ENCODE data around the gene ARID1B. TPM values are rescaled to one million over a fixed set of nuclear protein-coding genes. Genes with fewer than 3 reads are reported as not detected.

The ARID1B gene
- total and polyA plus RNA-seq, 8 donors = 67.6 to 102 (median 99.0) TPM

DNA sequence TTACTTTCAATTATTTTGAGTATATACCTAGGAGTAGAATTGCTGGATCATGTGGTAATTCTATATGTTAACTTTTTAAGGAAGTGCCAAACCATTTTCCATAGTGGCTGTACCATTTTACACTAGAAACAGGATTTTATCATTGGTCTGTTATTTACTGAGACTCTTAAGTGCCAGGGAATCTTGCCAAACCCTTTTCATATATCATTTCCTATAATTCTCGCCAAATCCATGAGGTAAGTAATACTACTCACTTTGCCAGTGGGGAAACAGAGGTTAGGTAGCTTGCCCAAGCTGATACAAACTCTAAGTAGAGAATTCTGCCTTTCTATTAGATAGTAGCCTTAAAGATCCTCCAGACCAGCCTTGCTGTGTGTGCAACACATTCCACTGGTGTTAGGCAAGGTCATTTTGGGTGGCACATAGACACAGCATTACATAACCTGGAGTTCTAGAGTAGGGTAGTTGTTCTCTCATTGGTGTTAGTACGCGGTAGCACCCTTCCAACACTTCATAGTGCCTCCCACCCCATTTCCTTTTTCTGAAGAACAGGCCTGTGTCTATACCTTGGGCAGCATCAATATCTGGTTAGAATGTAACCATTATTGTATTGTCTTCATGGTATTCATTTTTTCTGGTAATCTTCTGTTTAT is 65.5 kb downstream of the ARID1B start:
- Histone ChIP-seq H3K4me1 (peaks cover 0 to 77% of the 10 kb centered on the region in 2 donors), H3K9me3 (no peaks in the 10 kb centered on the region), H3K27ac (no peak overlapping the region), H3K36me3 (no peaks in the 10 kb centered on the region), H3K27me3 (no peaks in the 10 kb centered on the region), H3K4me3 (no peak overlapping the region)
- intact Hi-C loops (cut with DNase I) = no loop called here
- DNase-seq = no peak
- TF ChIP-seq, protein P1, sequence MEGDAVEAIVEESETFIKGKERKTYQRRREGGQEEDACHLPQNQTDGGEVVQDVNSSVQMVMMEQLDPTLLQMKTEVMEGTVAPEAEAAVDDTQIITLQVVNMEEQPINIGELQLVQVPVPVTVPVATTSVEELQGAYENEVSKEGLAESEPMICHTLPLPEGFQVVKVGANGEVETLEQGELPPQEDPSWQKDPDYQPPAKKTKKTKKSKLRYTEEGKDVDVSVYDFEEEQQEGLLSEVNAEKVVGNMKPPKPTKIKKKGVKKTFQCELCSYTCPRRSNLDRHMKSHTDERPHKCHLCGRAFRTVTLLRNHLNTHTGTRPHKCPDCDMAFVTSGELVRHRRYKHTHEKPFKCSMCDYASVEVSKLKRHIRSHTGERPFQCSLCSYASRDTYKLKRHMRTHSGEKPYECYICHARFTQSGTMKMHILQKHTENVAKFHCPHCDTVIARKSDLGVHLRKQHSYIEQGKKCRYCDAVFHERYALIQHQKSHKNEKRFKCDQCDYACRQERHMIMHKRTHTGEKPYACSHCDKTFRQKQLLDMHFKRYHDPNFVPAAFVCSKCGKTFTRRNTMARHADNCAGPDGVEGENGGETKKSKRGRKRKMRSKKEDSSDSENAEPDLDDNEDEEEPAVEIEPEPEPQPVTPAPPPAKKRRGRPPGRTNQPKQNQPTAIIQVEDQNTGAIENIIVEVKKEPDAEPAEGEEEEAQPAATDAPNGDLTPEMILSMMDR (IDR thresholded peaks at IDR 0.05) = no peak
- peak; percentile 41 for ATAC-seq

DNA sequence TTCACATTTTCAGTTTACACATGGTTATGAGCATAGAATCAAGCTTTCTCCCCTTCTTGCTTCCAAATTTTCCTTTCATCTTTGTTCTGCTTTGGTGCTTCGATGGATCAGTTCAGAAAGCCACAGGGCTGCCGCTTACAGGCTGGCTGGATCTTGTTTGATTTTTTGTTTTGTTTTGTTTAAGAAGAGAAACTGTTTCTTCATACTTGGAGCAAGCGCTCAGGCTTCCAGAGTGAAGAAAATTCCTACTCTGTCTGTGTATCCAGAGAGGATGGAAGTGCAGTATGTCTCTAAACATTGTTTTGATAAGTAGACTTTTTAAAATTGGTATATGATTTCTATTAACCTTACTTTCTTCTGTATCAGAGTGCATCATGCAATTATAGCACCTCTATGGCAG is 66.9 kb downstream of the ARID1B start:
- ATAC-seq (no peak), DNase-seq (no peak)
- H3K36me3 ChIP-seq = no peaks in the 10 kb centered on the region
- TF ChIP-seq, protein P1 (IDR thresholded peaks at IDR 0.05) = no peak
- peak overlapping the region in 1 of 2 donors; percentile 21 for H3K27ac ChIP-seq
- H3K4me3 ChIP-seq = no peak overlapping the region
- H3K4me1 ChIP-seq = peaks cover 0 to 85% of the 10 kb centered on the region in 2 donors
- no peaks in the 10 kb centered on the region for H3K27me3 ChIP-seq
- intact Hi-C loops (cut with DNase I) = no loop called here
- H3K9me3 ChIP-seq = no peaks in the 10 kb centered on the region

GRCh38 chr6:156845454-156846155 is 68.4 kb downstream of the ARID1B start:
- H3K27ac ChIP-seq = no peak overlapping the region
- intact Hi-C loops (cut with DNase I) = no loop called here
- H3K4me3 ChIP-seq = no peak overlapping the region
- H3K4me1 ChIP-seq = peaks cover 0 to 85% of the 10 kb centered on the region in 2 donors
- ATAC-seq = no peak
- no peaks in the 10 kb centered on the region for H3K27me3 ChIP-seq
- no peaks in the 10 kb centered on the region for H3K9me3 ChIP-seq
- no peaks in the 10 kb centered on the region for H3K36me3 ChIP-seq
- DNase-seq = no peak
- TF ChIP-seq, protein P1 (IDR thresholded peaks at IDR 0.05) = no peak

DNA sequence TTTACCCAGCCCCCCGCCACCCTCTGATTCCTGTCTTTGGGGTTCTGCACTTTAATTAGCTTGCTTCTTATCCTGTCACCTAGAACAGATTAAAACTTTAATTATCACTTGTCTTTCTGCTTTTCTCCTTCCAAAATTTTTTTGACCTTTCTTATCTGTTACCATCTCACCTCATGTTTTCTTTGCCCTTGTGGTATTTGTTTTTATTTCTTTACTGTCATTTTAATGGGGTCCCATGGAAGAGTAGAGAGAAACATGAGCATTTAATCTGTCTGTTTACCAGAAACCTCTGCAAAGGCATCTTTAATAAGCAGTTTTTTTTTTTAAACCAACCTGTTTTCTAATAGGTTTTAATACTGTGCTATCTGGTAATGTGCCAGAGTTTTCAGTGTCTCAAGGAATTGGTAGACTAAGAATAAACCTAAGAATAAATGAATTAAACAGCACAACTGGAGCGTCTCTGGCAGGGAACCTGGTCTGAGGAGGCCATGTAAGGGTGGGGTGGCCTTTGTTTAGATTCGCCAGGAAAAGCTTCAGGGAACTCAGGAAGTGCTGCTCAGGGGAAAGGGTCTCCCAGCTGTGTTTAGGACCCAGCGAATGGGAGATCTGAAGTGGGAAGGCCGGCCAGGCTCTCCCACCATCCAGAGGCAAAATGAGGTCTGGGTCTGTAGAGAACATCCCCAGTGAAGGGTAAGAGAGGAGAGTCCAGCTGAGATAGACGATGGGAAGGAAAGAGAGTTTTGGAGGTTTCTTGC is 69.8 kb downstream of the ARID1B start:
- intact Hi-C loops (cut with DNase I) = no loop called here
- TF ChIP-seq, protein P1 (IDR thresholded peaks at IDR 0.05) = no peak
- Histone ChIP-seq H3K27ac (no peak overlapping the region), H3K27me3 (no peaks in the 10 kb centered on the region), H3K9me3 (no peaks in the 10 kb centered on the region), H3K4me3 (no peak overlapping the region), H3K36me3 (no peaks in the 10 kb centered on the region), H3K4me1 (peaks cover 0 to 83% of the 10 kb centered on the region in 2 donors)
- ATAC-seq = no peak
- DNase-seq = no peak

DNA sequence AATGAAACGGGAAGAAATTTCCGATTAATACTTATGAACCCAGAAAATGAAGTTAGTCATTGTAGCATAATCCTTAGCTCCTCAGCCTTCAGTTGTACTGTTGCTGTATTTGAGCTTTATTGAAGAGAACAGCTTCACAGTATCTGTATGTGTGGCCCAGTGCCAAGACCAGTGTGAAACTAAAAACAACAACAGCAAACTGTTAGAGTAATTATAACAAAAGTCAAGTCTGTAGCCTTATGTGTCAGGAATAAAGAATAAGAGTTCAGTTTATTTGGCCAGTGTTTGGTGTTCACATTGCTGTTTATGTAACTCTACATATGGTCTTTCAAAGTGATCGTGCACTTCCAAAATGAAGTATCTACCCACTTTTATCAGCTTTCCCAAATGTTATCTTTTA is 70.9 kb downstream of the ARID1B start:
- H3K4me3 ChIP-seq = no peak overlapping the region
- no peaks in the 10 kb centered on the region for H3K36me3 ChIP-seq
- peak in 1 of 4 donors; percentile 44 for DNase-seq
- H3K27me3 ChIP-seq = no peaks in the 10 kb centered on the region
- H3K4me1 ChIP-seq = peaks cover 0 to 72% of the 10 kb centered on the region in 2 donors
- ATAC-seq = no peak
- no peak overlapping the region for H3K27ac ChIP-seq
- intact Hi-C loops (cut with DNase I) = no loop called here
- H3K9me3 ChIP-seq = no peaks in the 10 kb centered on the region
- TF ChIP-seq, protein P1 (IDR thresholded peaks at IDR 0.05) = no peak
